ENCODE results near the gene MERTK.

MERTK gene

GRCh38 chr2:111896576-111896975 lies 1.8 kb upstream of the MERTK start:
- TF ChIP-seq, protein P1, sequence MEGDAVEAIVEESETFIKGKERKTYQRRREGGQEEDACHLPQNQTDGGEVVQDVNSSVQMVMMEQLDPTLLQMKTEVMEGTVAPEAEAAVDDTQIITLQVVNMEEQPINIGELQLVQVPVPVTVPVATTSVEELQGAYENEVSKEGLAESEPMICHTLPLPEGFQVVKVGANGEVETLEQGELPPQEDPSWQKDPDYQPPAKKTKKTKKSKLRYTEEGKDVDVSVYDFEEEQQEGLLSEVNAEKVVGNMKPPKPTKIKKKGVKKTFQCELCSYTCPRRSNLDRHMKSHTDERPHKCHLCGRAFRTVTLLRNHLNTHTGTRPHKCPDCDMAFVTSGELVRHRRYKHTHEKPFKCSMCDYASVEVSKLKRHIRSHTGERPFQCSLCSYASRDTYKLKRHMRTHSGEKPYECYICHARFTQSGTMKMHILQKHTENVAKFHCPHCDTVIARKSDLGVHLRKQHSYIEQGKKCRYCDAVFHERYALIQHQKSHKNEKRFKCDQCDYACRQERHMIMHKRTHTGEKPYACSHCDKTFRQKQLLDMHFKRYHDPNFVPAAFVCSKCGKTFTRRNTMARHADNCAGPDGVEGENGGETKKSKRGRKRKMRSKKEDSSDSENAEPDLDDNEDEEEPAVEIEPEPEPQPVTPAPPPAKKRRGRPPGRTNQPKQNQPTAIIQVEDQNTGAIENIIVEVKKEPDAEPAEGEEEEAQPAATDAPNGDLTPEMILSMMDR (IDR thresholded peaks at IDR 0.05; ENCODE audit: low read depth, low read length, missing control alignments): no peak

DNA sequence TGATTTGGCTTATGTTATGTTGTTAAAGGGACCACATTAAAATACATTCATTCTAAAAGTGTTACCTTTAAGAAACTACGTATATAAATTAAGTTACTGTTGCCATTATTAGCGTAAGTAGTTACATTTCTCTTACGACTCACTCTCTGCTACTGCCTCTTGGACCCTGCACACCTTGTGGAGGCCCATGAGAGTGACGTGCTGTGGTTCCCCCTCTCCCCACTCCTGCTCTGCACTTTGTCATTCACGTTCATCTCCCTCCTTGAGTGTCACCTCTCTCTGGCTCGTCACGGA lies 830 bp upstream of the MERTK start:
- no peak for DNase-seq (ENCODE audit: low read depth)
- peak overlapping the region; percentile 57 for H3K4me3 ChIP-seq (ENCODE audit: low read depth, low read length)
- TF ChIP-seq, protein P1 (IDR thresholded peaks at IDR 0.05; ENCODE audit: low read depth, low read length, missing control alignments): no peak

More at GRCh38 chr2:111896576-111896975, 1.8 kb upstream of the MERTK start:
- H3K4me3 ChIP-seq (ENCODE audit: low read depth, low read length): no peak overlapping the region
- no peak for DNase-seq (ENCODE audit: low read depth)

DNA sequence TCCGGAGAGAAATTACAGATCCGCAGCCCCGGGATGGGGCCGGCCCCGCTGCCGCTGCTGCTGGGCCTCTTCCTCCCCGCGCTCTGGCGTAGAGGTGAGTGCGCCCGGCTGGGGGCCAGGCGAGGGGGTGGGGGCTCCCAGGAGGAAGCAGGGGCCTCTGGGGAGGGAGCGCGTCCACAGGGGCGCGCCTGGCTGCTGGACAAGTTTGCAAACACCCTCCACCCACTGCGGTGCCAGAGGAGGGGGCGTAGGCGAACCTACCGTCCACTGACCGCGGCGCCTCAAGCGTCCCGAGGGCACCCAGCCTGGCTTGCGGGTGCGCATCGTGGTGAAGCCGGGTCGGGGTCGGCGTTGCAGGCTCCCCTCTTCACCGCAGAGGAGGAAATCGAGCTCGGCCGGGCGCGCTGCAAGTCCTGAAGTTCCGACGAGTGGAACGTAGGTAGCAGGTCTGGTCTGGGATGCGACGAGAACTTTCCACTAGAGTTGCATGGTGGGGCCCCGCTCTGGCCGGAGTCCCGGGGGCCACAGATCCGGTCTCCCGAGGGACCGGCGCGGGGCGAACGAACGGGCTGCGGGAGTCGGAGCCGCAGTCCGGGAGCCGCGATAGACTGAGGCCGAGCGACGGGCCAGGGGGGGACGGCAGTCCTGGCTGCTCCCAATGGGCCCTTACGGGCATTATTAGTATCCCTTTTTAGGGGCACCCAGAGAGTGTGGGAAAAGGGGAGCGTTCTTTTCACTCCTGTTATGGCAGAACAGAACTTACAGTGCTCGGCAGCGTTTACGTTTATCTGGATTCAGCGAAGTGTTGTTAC lies 502 bp downstream of the MERTK start:
- no peak for DNase-seq (ENCODE audit: low read depth)
- H3K4me3 ChIP-seq (ENCODE audit: low read depth, low read length): peak overlapping the region; percentile 35
- TF ChIP-seq, protein P1 (IDR thresholded peaks at IDR 0.05; ENCODE audit: low read depth, low read length, missing control alignments): no peak

GRCh38 chr2:111900859-111901258 lies 2.5 kb downstream of the MERTK start:
- no peak for DNase-seq (ENCODE audit: low read depth)
- no peak overlapping the region for H3K4me3 ChIP-seq (ENCODE audit: low read depth, low read length)

DNA sequence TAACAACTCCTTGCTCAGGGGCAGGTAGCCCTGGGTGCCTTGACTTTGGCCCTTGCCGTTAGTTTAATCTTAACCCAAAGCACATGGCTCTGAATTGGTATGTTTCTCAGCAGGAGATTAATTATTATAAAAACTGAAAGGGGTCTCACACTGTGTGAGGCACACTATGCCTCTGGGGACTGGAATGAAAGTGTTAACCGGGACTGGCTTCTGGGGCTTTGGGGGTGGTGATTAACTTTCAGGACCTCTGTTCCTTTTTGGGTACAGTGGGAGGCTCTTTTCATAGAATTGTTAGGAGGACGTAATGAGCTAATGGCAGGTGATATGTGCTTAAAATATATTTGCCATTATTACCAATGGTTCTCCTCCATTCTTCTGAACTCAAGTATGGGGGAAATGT lies 5.1 kb downstream of the MERTK start:
- DNase-seq (ENCODE audit: low read depth): no peak
- H3K4me3 ChIP-seq (ENCODE audit: low read depth, low read length): no peak overlapping the region
- TF ChIP-seq, protein P1 (IDR thresholded peaks at IDR 0.05; ENCODE audit: low read depth, low read length, missing control alignments): no peak

More at GRCh38 chr2:111900859-111901258, 2.5 kb downstream of the MERTK start:
- TF ChIP-seq, protein P1 (IDR thresholded peaks at IDR 0.05; ENCODE audit: low read depth, low read length, missing control alignments): no peak

DNA sequence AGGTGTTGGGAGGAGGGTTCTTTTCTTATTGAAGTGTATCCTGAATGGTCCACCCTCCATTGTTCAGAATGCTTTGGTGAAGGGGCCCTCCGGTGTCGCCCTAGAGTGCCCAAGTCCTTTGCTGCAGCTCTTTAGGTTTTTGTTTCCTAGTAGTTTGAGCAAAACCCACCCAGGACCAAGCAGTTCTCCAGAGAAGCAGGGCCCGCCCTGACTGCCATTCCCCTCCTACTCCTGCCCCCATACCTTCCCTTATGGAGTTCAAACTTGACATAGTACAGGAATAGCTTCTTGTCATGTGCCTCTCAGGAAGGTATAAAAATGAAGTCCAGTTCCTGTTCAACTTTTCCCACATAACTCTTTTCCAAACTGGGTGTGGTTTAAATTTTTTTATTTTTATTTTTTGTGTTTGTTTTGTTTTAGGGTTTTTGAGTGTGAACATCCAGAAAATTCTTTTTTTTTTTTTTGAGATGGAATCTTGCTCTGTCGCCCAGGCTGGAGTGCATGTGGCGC lies 5.6 kb downstream of the MERTK start:
- TF ChIP-seq, protein P1 (IDR thresholded peaks at IDR 0.05; ENCODE audit: low read depth, low read length, missing control alignments): no peak
- no peak for DNase-seq (ENCODE audit: low read depth)
- H3K4me3 ChIP-seq (ENCODE audit: low read depth, low read length): no peak overlapping the region

Measured in GM12864 (cell line).